Activated naive CD8-positive, alpha-beta T cell treated with anti-CD3 and anti-CD28 coated beads, Interleukin-2, amount 50 U/mL, for 24 hours (primary cell): ENCODE results near the gene ENOX1.
A peak's percentile ranks its signal among the peaks of the same experiment; 100 is the strongest.

Experiments used
- ATAC-seq: fragments of 150-1000 bp; cut with Tn5 transposase; one replicate; pipeline ENCODE4 v1.10.0; 2021
- DNase-seq: peaks from one replicate; pipeline ENCODE4 v3.0.0; 2021
- H3K27ac Mint-ChIP-seq: one replicate; pipeline ENCODE4 v1.8.0; 2021; ENCODE audit warnings: mild to moderate bottlenecking, mixed read lengths
- H3K27me3 Mint-ChIP-seq: one replicate; pipeline ENCODE4 v1.8.0; 2021; ENCODE audit warnings: mixed read lengths
- H3K36me3 Mint-ChIP-seq: one replicate; pipeline ENCODE4 v1.8.0; 2021; ENCODE audit warnings: low read depth, mixed read lengths
- H3K4me1 Mint-ChIP-seq: one replicate; pipeline ENCODE4 v1.8.0; 2021; ENCODE audit warnings: mixed read lengths
- H3K4me3 Mint-ChIP-seq: one replicate; pipeline ENCODE4 v1.8.0; 2021; ENCODE audit warnings: mild to moderate bottlenecking, moderate library complexity, mixed read lengths
- H3K9me3 Mint-ChIP-seq: one replicate; pipeline ENCODE4 v1.8.0; 2021; ENCODE audit warnings: mixed read lengths

ENOX1 gene

DNA sequence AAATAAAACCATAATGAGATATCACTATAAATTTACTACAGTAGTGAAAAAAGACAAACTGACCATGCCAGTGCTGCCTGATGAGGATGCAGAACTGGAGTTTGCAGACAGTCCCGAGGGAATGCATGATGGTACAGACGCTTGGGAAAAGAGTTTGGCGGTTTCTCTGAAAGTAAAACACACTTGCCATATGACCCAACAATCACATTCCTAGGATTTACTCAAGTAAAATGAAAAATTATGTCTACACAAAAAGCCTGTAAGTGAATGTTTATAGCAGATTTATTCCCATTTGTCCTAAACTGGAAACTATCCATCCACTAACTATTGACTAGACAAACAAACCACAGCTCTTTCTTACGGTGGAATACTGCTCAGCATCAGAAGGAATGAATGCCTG is 492.4 kb downstream of the ENOX1 start:
- Mint-ChIP-seq H3K4me1 (no peaks in the 10 kb centered on the region), H3K9me3 (no peaks in the 10 kb centered on the region), H3K36me3 (no peaks in the 10 kb centered on the region), H3K4me3 (no peak overlapping the region), H3K27ac (no peak overlapping the region), H3K27me3 (peaks cover 3% of the 10 kb centered on the region)
- ATAC-seq: no peak
- no peak for DNase-seq

DNA sequence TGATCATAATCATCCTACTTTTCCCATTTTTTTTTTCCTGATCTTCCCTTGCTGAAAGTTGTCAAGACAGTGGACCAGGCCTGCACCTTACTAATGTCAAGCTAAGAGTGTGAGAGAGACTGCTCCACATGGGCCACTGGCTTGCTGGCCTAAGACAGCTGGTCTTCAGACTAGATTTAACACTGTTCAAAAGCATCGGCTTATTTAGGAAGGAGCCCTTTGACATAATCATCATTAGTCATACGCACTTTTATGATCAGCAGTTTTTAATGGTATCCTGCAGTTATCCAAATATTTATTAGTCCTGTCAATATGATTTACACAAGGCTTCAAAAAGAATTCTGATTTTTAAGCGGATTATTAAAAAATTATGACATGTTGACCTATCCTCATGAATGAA is 492.8 kb downstream of the ENOX1 start:
- Mint-ChIP-seq H3K27ac (no peak overlapping the region), H3K9me3 (no peaks in the 10 kb centered on the region), H3K27me3 (peaks cover 3% of the 10 kb centered on the region), H3K36me3 (no peaks in the 10 kb centered on the region), H3K4me3 (no peak overlapping the region), H3K4me1 (no peaks in the 10 kb centered on the region)
- DNase-seq: no peak
- ATAC-seq: no peak

- no peaks in the 10 kb centered on the region for H3K9me3 Mint-ChIP-seq
- H3K4me3 Mint-ChIP-seq: no peak overlapping the region
- no peaks in the 10 kb centered on the region for H3K4me1 Mint-ChIP-seq
- DNase-seq: no peak
- H3K27ac Mint-ChIP-seq: no peak overlapping the region
- no peaks in the 10 kb centered on the region for H3K36me3 Mint-ChIP-seq
- H3K27me3 Mint-ChIP-seq: peaks cover 2% of the 10 kb centered on the region
- no peak for ATAC-seq
Measured at GRCh38 chr13:43293561-43293960, 493.2 kb downstream of the ENOX1 start.

DNA sequence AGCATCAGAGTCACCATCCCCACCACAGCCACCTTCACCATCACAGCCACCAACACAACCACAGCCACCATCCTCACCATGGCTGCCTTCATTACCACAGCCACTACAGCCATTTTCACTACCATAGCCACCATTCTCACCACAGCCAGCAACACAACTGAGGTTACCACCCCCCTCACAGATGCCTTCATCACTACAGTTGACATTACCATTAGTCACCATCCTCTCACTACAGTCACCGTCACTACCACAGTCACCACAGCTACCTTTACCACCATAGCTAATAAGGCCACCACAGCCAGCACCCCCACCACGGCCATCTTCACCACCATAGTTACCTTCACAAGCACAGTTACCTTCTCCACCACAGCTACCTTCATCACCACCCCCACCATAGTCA is 493.8 kb downstream of the ENOX1 start:
- H3K27me3 Mint-ChIP-seq: peaks cover 2% of the 10 kb centered on the region
- no peak overlapping the region for H3K27ac Mint-ChIP-seq
- no peaks in the 10 kb centered on the region for H3K36me3 Mint-ChIP-seq
- no peaks in the 10 kb centered on the region for H3K9me3 Mint-ChIP-seq
- H3K4me1 Mint-ChIP-seq: no peaks in the 10 kb centered on the region
- peak; percentile 40 for ATAC-seq
- no peak overlapping the region for H3K4me3 Mint-ChIP-seq
- DNase-seq: no peak

- Mint-ChIP-seq H3K27me3 (no peaks in the 10 kb centered on the region), H3K27ac (no peak overlapping the region), H3K36me3 (no peaks in the 10 kb centered on the region), H3K4me3 (no peak overlapping the region), H3K9me3 (no peaks in the 10 kb centered on the region), H3K4me1 (no peaks in the 10 kb centered on the region)
- no peak for ATAC-seq
- DNase-seq: no peak
Measured at GRCh38 chr13:43291287-43292060, 495.3 kb downstream of the ENOX1 start.

DNA sequence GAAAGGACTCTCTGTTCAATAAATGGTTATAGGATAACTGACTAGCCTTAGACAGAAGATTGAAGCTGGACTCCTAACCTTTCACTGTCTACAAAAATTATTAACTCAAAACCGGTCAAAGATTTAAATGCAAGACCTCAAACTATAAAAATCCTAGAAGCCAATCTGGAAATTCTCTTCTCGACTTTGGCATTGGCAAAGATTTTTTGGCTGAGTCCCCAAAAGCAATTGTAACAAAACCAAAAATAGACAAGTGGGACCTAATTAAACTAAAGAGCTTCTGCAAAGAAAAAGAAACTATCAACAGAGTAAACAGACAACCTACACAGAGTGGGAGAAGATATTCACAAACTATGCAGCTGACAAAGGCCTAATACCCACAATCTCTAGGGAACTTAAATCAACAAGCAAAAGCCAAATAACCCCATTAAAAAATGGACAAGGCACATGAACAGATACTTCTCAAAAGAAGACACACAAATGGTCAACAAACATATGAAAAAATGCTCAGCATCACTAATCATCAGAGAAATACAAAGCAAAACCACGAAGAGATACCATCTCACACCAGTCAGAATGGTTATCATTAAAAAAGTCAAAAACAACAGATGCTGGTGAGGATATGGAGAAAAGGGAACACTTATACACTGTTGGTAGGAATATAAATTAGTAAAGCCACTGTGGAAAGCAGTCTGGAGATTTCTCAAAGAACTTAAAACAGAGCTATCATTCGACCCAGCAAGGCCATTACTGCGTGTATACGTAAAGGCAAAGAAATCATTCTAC is 497.1 kb downstream of the ENOX1 start:
- no peak overlapping the region for H3K4me3 Mint-ChIP-seq
- H3K9me3 Mint-ChIP-seq: no peaks in the 10 kb centered on the region
- no peak for ATAC-seq
- H3K4me1 Mint-ChIP-seq: no peaks in the 10 kb centered on the region
- no peak for DNase-seq
- no peaks in the 10 kb centered on the region for H3K36me3 Mint-ChIP-seq
- peaks cover 2% of the 10 kb centered on the region for H3K27me3 Mint-ChIP-seq
- H3K27ac Mint-ChIP-seq: no peak overlapping the region

- Mint-ChIP-seq H3K9me3 (no peaks in the 10 kb centered on the region), H3K36me3 (no peaks in the 10 kb centered on the region), H3K27ac (no peak overlapping the region), H3K4me3 (no peak overlapping the region), H3K27me3 (peaks cover 5% of the 10 kb centered on the region), H3K4me1 (no peaks in the 10 kb centered on the region)
- ATAC-seq: no peak
- DNase-seq: no peak
Measured at GRCh38 chr13:43286751-43287150, 500.0 kb downstream of the ENOX1 start.

GRCh38 chr13:43285933-43286597 is 500.7 kb downstream of the ENOX1 start:
- no peak overlapping the region for H3K4me3 Mint-ChIP-seq
- H3K4me1 Mint-ChIP-seq: no peaks in the 10 kb centered on the region
- H3K36me3 Mint-ChIP-seq: no peaks in the 10 kb centered on the region
- H3K27ac Mint-ChIP-seq: no peak overlapping the region
- peaks cover 5% of the 10 kb centered on the region for H3K27me3 Mint-ChIP-seq
- no peaks in the 10 kb centered on the region for H3K9me3 Mint-ChIP-seq
- ATAC-seq (no peak), DNase-seq (no peak)

- no peaks in the 10 kb centered on the region for H3K4me1 Mint-ChIP-seq
- H3K27me3 Mint-ChIP-seq: peaks cover 5% of the 10 kb centered on the region
- DNase-seq: no peak
- no peak overlapping the region for H3K27ac Mint-ChIP-seq
- no peak overlapping the region for H3K4me3 Mint-ChIP-seq
- H3K9me3 Mint-ChIP-seq: no peaks in the 10 kb centered on the region
- no peaks in the 10 kb centered on the region for H3K36me3 Mint-ChIP-seq
- ATAC-seq: no peak
Measured at GRCh38 chr13:43284162-43284561, 502.6 kb downstream of the ENOX1 start.

DNA sequence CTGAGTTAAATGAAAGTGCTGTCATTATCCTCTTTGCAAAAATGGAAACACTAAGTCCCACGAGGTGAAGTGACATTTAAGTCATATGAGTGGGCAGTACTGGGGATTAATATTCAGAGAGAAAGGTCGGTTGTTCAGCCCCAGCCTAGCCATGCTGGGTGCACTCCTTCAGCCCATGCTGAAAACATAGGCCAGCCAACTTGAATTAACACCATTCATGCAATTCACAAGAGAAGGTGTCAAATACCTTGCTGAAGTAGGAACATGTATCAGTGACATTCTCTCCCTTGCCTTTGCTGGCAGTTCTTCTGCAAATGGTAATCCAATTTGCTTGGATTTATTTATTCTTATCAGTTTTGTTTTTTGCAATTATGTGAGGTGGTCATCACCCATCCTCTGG is 507.1 kb downstream of the ENOX1 start:
- Mint-ChIP-seq H3K4me1 (no peaks in the 10 kb centered on the region), H3K27ac (no peak overlapping the region), H3K9me3 (no peaks in the 10 kb centered on the region), H3K4me3 (no peak overlapping the region), H3K27me3 (peaks cover 3% of the 10 kb centered on the region), H3K36me3 (no peaks in the 10 kb centered on the region)
- no peak for ATAC-seq
- DNase-seq: no peak

DNA sequence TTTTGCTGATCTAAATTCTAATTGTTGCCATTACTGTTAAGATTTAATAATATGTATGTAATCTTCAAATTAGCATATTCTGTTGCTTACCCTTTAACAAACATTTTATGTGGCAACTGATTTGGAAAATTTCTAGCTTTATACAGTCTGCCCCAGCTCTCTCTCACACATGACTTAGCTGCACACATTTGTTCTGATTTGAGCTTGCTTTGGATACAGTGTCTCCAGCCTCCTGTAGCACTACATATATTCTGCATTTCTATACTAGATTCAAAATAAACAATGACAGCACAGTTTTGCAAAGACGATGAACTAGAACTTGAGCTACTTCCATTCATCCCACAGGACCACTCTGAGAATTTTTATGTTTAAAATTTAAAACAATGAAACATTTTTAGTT is 508.6 kb downstream of the ENOX1 start:
- Mint-ChIP-seq H3K9me3 (no peaks in the 10 kb centered on the region), H3K27ac (no peak overlapping the region), H3K4me1 (no peaks in the 10 kb centered on the region), H3K27me3 (peaks cover under 1% of the 10 kb centered on the region), H3K36me3 (no peaks in the 10 kb centered on the region), H3K4me3 (no peak overlapping the region)
- no peak for DNase-seq
- no peak for ATAC-seq

DNA sequence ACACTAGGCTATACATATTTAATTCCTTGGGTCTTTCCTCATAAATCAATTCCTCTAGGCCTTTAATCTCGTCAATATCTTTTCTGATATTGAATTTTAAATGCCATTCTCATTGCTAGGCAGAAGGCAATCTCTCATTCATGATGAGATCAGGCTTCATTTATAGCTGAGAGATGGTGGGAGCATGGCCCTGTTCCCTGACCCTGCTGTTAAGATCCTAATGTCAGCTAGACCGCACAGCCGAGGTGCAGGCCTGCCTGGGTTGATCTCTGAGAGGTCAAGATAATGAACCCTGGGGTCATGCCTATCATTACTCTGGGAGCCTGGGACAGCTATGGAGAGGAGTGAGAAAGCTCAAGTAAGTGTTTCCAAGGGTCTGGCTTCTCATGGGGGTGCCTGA is 509.6 kb downstream of the ENOX1 start:
- H3K36me3 Mint-ChIP-seq: no peaks in the 10 kb centered on the region

GRCh38 chr13:43274881-43275280 is 511.9 kb downstream of the ENOX1 start:
- Mint-ChIP-seq H3K4me3 (no peak overlapping the region), H3K27ac (no peak overlapping the region), H3K9me3 (no peaks in the 10 kb centered on the region), H3K27me3 (no peaks in the 10 kb centered on the region), H3K4me1 (no peaks in the 10 kb centered on the region), H3K36me3 (no peaks in the 10 kb centered on the region)
- DNase-seq: no peak
- no peak for ATAC-seq

More for the DNA sequence above, 509.6 kb downstream of the ENOX1 start:
- H3K27ac Mint-ChIP-seq: no peak overlapping the region
- no peaks in the 10 kb centered on the region for H3K27me3 Mint-ChIP-seq
- no peak for DNase-seq
- no peak for ATAC-seq
- no peaks in the 10 kb centered on the region for H3K4me1 Mint-ChIP-seq
- no peak overlapping the region for H3K4me3 Mint-ChIP-seq
- no peaks in the 10 kb centered on the region for H3K9me3 Mint-ChIP-seq

DNA sequence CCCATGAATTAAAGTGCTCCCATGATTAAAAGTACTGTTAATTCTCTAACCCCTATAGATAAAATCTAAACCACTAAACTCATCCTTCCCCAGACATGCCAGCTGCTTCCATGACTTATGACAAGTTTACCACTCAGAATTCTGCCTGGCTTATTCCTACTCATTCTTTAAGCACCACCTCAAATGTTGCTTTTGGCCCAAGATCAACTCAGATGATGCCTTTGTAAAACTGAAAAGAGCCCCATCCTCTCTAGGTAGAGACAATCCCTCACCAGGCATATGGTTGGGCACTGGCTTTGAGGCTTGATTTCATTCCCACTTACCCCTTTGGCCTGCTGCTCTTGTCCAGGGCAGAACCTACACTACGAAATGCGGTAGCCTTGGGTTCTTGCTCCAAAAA is 513.4 kb downstream of the ENOX1 start:
- Mint-ChIP-seq H3K9me3 (no peaks in the 10 kb centered on the region), H3K4me1 (no peaks in the 10 kb centered on the region), H3K27me3 (no peaks in the 10 kb centered on the region), H3K27ac (no peak overlapping the region), H3K36me3 (no peaks in the 10 kb centered on the region), H3K4me3 (no peak overlapping the region)
- DNase-seq (no peak), ATAC-seq (no peak)

GRCh38 chr13:43272851-43273250 is 513.9 kb downstream of the ENOX1 start:
- Mint-ChIP-seq H3K4me1 (no peaks in the 10 kb centered on the region), H3K4me3 (no peak overlapping the region), H3K27me3 (no peaks in the 10 kb centered on the region), H3K36me3 (no peaks in the 10 kb centered on the region), H3K9me3 (no peaks in the 10 kb centered on the region), H3K27ac (no peak overlapping the region)
- no peak for DNase-seq
- no peak for ATAC-seq
